GM19043 (cell line): ENCODE results near the gene PRRT1B.

Source experiments
- ATAC-seq: cut with Tn5 transposase; IDR thresholded peaks from one replicate; pipeline ENCODE4 v1.9.1; 2021; ENCODE audit warnings: low read depth; ENCODE audit not compliant: unreplicated experiment

Gene PRRT1B

GRCh38 chr9:131593936-131594665 lies 48.8 kb downstream of the PRRT1B start:
- ATAC-seq, result no peak

DNA sequence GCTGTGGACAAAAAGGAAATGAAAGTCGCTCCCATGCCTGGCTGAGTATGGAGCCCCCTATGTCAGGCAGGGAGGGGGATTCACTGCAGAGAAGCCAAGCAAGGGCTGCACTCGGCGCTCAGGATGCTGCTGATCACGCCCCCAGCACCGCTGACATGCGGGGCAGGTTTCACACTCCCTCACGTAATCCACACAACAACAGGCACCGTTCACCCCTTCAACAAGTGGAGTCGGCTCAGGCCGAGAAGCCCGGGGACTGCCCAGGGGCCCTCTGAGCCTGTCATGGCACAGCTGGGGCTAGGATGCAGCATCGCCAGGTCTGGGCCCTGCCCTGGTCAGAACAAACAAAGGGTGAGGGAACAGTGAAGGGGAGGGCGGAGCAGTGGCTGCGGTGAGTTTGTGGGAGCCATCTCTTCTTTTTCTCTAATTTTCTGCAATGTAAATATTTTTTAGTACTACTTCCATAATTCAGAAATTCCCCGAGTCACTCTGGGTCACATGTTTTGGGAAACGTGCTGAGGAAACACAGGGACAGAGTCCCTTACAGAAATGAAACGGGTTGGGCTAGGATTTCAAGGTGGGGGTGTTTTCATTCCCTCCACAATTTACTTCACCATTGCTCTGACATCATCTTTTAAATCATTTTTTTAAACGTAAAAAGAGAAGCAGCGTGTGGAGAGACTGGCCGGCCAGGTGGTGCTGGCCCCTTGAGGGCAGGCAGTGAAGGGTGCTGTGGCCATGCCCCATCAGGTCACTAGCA lies 49.8 kb downstream of the PRRT1B start:
- no peak for ATAC-seq

GRCh38 chr9:131595696-131596429 lies 50.5 kb downstream of the PRRT1B start:
- ATAC-seq, result no peak

DNA sequence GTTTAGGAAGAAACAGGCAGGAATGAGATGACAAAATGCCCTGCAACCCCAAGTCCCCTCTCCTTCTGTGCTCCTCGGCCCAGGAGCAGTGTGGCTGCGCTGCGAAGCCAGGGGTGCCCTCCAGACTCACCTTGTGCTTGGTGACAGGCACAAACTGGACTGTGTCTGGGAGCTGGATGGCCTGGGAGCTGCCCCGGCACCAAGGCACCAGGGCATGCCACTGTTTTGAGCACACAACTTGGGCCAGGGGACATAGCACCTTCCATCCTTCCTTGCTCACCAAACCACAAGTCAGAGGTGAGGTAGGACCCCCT lies 51.1 kb downstream of the PRRT1B start:
- ATAC-seq, result no peak

DNA sequence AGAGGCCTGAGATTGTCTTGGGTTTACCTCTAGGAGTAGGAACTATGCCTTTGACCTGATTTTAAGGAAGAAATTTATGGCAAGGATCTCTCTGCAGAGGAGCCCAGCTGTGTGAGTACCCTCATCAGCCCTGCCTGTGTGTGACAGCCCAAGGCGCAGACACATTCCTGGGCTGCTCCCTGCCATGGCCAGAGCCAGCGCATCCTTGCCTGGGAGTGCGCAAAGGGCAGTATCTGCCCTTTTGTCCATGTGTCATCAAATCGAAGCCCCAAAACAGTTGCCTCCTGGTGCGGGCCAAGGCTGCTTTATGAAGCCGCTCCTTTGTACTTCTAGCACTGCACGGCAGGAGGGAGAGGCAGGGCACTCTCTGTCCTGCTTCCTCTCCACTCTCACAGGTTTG lies 51.9 kb downstream of the PRRT1B start:
- no peak for ATAC-seq

GRCh38 chr9:131598121-131598520 lies 52.8 kb downstream of the PRRT1B start:
- ATAC-seq, result no peak

DNA sequence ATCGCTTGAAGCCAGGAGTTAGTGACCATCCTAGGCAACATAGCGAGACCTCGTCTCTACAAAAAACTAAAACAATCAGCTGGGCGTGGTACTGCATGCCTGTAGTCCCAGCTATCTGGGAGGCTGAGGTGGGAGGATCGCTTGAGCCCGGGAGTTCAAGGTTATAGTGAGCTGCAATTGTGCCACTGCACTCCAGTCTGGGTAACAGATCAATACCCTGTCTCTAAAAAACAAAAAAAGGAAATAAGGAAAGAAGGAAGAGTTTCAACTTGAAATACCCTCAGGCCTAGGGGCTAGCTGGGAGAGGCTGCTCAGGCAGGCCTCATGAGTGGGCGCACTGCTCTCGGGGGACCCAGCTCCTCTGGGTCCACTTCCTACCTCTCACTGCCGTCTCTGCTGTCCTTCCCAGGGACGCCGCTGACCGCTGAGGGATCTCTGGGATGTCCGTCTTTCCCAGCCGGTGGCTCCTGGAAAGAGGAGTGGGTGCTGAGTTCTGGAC lies 56.4 kb downstream of the PRRT1B start:
- no peak for ATAC-seq

DNA sequence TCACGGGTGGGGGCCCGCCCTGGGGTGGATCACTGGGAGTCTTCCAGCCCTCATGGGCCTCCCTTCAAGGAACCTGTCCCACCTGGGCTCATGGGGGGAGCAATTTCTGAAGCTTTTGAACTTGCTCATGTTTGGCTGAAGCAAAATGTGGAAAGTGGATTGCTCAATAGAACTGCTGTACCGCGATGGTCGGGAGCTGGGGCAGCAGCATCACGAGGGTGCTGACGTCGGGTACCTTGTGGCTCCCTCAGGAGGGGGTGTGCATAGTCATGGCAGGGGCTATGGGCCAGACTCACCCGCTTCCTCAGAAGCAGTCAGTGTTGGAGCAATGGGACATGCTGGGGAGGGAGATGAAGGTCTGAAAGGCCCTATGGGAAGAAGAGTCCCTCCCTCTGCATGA lies 57.9 kb downstream of the PRRT1B start:
- ATAC-seq, result no peak

- ATAC-seq, result no peak
Observed at GRCh38 chr9:131603711-131604439, 58.6 kb downstream of the PRRT1B start.

DNA sequence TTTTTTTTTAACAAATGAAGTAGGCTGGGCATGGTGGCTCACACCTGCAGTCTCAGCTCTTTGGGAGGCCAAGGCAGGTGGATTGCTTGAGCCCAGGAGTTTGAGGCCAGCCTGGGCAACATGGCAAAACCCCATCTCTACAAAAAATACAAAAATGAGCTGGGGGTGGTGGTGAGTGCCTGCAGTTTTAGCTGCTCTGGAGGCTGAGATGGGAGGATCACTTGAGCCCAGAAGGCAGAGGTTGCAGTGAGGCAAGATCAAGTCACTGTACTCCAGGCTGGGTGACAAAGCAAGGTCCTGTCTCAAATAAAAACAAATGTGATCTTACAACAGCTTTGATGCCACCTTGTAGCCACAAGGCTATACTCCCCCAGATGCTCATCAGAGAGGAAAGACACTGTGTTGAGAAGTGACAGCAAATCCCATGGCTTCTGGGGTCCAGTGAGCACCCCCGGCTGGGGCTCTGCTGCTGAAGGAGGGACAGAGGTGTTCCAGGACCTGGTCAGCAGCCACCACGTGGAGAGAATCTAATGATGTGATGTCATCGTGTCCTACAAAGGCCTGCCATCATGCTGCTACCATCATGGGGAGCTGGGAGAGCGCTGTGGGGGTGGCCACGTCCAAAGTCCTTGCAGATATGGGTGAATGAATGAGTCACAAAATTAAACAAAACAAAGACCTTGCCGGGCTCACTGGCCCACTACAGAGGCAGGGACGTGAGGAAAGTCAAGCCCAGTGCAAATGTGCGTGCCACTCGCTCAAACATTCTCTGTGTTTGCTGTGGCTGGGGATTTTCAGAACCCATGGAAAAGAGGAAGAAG lies 60.7 kb downstream of the PRRT1B start:
- no peak for ATAC-seq

DNA sequence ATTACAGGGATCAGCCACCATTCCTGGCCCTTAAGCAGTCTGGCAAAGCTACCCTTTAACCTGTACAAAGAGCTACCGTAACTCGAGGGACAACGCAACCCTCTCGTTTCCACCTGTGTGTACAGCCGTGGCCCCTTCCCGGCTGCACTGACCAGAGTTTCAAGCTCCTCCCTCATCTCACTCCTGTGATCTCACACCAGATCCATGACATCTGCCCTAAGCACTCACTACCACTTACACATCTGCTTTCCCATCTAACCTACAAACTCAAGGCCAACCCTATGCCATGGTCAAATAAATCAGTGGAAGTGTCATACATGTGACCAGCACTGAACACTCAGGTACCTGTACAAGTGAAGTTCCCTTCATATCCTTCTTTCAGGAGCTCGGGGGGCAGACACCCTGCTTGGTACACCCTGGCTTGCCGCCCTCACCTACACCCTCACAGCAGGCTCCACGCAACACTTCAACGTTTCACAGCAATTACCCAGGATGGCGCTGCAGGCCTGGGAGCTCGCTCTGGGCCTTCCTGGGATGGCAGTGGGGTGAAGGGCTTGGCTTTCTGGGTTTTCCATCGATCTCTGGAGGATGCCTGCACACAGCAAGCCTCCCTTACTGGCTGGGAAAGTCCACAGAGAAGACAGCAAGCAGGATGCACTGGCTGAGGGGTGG lies 61.7 kb downstream of the PRRT1B start:
- ATAC-seq, result no peak

DNA sequence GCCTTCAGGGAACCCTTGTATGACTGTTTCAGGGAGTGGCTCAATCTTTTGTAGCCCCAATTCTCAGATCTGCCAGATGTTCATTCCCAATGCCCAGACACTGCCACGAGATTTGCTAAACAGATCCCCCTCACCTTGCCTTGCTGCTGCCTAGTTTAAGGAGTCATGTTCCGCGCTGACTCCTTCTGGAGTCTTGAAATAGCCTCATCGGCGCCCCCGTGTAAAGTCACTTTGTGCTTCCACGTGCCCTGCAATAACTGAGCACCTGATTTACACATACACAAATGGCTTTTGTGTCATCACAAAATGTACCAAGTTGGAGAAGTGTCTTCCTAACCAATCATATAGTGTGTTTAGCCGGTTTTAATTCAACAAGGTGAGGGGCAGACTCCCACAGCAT lies 62.3 kb downstream of the PRRT1B start:
- ATAC-seq, result no peak

GRCh38 chr9:131608493-131609037 lies 63.2 kb downstream of the PRRT1B start:
- ATAC-seq, result no peak
